Lung (tissue), 12 donors: ENCODE results near the gene TMEM87A. TPM values are rescaled to one million over a fixed set of nuclear protein-coding genes. Genes with fewer than 3 reads are reported as not detected.

ENCODE experiments used
- ATAC-seq: fragments of 200-7000 bp; cut with Tn5 transposase; one replicate; pipeline ENCODE4 v1.9.1; 2020; ENCODE audit warnings: moderate number of reproducible peaks; ENCODE audit not compliant: insufficient read depth, low FRiP score
- DNase-seq, 3 donors: peaks; one replicate each; pipeline ENCODE4 v3.0.0-alpha.2; 2013 to 2017
- H3K27ac ChIP-seq, 2 donors: one replicate each; pipeline ENCODE4 v1.5.1; 2013; ENCODE audit warnings: mild to moderate bottlenecking in 2 of 2, moderate library complexity in 2 of 2, control low read depth in 1 of 2, inconsistent platforms in 1 of 2, low read depth in 1 of 2, low read length in 1 of 2
- H3K27me3 ChIP-seq, 3 donors: one replicate each; pipeline ENCODE4 v1.5.1; 2013; ENCODE audit warnings: low read length in 2 of 3; ENCODE audit not compliant: control insufficient read depth in 3 of 3, insufficient read depth in 3 of 3
- H3K36me3 ChIP-seq, 4 donors: one replicate each; pipeline ENCODE4 v1.5.1; 2013; ENCODE audit warnings: low read length in 4 of 4, mild to moderate bottlenecking in 1 of 4, moderate library complexity in 1 of 4; ENCODE audit not compliant: control insufficient read depth in 4 of 4, insufficient read depth in 4 of 4
- H3K4me1 ChIP-seq, 5 donors: one replicate each; pipeline ENCODE4 v1.5.1; 2013; ENCODE audit warnings: low read length in 5 of 5, mild to moderate bottlenecking in 2 of 5, moderate library complexity in 1 of 5; ENCODE audit not compliant: control insufficient read depth in 5 of 5, insufficient read depth in 5 of 5
- H3K4me3 ChIP-seq: one replicate; pipeline ENCODE4 v1.5.1; 2013; ENCODE audit warnings: mild to moderate bottlenecking, control low read depth, moderate library complexity
- H3K9ac ChIP-seq, 2 donors: one replicate each; pipeline ENCODE4 v1.5.1; 2013; ENCODE audit warnings: low read length in 2 of 2, control low read depth in 1 of 2; ENCODE audit not compliant: insufficient read depth in 1 of 2
- H3K9me3 ChIP-seq, 4 donors: one replicate each; pipeline ENCODE4 v1.5.1; 2013; ENCODE audit warnings: low read length in 3 of 4, mild to moderate bottlenecking in 1 of 4, moderate library complexity in 1 of 4; ENCODE audit not compliant: control insufficient read depth in 4 of 4, insufficient read depth in 3 of 4
- WGBS, 2 donors: extraction: QIAGEN DNeasy Blood & Tissue Kit; methylation state at CpG; one replicate each; pipeline ENCODE4 v1.1.7; 2013; 5-methylcytosine and 5-hydroxymethylcytosine counted together
- polyA plus RNA-seq, 2 donors: library from polyadenylated mRNA; stranded (reverse); fragments of 200-250 nt; gene quantifications; one replicate each; pipeline ENCODE4 v1.2.1, GENCODE V29; 2013
- total RNA-seq, 2 donors: library from RNA; depleted of rRNA in 1 of 2; stranded (reverse); fragments of >200 nt in 1 of 2; gene quantifications; one replicate each; pipeline ENCODE4 v1.2.1, GENCODE V29; 2014 to 2021
- TF ChIP-seq, protein P1 (sequence below): IDR thresholded peaks from 2 replicates; pipeline ENCODE4 v1.5.1; 2012; ENCODE audit warnings: mild to moderate bottlenecking; ENCODE audit errors: control extremely low read depth, extremely low read depth
- donor health status: control.
- donor health status: control.
- donor health status: Bipolar disorder and iron deficiency.
- donor health status: healthy.
- donor health status: DM: yes; HTN: yes; CAD: no.

TMEM87A gene
- total and polyA plus RNA-seq, 4 donors: 50.3 to 196 (median 86.9) TPM

DNA sequence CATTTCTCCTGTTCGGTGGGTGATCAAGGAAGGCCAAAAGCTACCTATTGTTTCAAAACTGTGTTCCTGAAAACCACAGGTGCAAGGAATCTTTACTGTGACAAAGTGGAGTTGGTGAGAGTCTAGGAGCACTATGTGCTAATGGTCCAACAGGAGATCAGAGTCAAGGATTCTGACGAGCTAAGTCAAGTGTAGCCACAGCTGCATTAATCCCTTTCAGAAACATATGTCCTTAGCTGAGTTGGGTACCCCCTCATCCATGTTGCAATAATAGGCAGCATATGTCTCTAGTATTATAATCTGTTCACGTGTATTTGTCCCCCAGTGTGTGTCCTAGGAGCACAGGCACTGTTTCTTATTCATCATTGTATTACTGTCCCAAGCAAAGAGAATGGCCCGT, 66.8 kb downstream of the TMEM87A start:
- no peak for ATAC-seq
- WGBS, 2 donors: 70 to 87% methylated on average over 4 of the region's 4 CpGs
- Histone ChIP-seq H3K4me3 (no peak overlapping the region), H3K9me3 (no peaks in the 10 kb centered on the region), H3K9ac (peak overlapping the region in 1 of 2 donors; percentile 48), H3K27ac (no peak overlapping the region), H3K36me3 (peaks cover 0 to 16% (median 8%) of the 10 kb centered on the region in 4 donors), H3K4me1 (peaks cover 2 to 18% (median 14%) of the 10 kb centered on the region in 5 donors), H3K27me3 (no peaks in the 10 kb centered on the region)
- no peak for DNase-seq
- TF ChIP-seq, protein P1, sequence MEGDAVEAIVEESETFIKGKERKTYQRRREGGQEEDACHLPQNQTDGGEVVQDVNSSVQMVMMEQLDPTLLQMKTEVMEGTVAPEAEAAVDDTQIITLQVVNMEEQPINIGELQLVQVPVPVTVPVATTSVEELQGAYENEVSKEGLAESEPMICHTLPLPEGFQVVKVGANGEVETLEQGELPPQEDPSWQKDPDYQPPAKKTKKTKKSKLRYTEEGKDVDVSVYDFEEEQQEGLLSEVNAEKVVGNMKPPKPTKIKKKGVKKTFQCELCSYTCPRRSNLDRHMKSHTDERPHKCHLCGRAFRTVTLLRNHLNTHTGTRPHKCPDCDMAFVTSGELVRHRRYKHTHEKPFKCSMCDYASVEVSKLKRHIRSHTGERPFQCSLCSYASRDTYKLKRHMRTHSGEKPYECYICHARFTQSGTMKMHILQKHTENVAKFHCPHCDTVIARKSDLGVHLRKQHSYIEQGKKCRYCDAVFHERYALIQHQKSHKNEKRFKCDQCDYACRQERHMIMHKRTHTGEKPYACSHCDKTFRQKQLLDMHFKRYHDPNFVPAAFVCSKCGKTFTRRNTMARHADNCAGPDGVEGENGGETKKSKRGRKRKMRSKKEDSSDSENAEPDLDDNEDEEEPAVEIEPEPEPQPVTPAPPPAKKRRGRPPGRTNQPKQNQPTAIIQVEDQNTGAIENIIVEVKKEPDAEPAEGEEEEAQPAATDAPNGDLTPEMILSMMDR: no peak

DNA sequence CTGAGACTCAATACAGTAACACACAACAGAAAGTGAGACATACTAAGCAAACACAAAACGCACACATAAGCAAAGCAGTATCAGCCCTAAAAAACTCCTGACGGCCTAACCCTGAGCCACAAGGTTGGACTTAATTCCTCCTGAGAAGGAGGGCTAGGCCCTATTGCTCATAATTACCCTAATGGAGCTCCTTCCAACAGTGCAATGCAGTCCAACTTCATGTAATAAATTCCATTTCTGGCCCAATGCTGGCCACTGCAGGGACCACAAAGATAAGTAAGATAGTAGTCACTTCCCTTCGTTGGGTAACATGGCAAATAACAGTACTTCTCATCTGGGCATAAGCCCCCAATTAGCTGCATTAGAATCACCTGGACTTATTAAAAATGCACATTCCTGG, 69.3 kb downstream of the TMEM87A start:
- Histone ChIP-seq H3K4me1 (peaks cover 2 to 16% (median 14%) of the 10 kb centered on the region in 5 donors), H3K36me3 (peaks cover 2 to 6% (median 4%) of the 10 kb centered on the region in 4 donors), H3K4me3 (no peak overlapping the region), H3K9ac (no peak overlapping the region), H3K27me3 (no peaks in the 10 kb centered on the region), H3K27ac (no peak overlapping the region), H3K9me3 (no peaks in the 10 kb centered on the region)
- DNase-seq: no peak
- TF ChIP-seq, protein P1: no peak
- ATAC-seq: no peak
- WGBS, 2 donors: 91 to 92% methylated on average over 3 of the region's 3 CpGs

DNA sequence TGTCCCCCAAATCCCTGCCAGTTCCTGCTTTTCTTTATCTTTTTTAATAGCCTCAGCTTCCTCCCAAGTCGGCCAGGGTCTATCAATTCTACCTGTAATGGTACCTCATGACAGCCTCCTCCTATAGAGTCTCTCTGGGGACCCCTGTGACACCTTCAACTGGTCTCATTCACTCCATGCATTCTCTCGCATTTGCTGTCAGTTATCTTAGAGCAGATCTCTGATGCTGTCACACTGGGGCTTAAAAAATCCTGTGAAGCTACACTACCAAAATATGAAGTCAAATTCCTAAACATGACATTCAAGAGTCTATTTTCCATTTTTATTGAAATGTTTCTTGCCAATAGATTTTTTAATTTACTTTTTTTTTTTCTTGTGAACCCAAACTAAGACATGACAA, 70.6 kb downstream of the TMEM87A start:
- H3K27me3 ChIP-seq: no peaks in the 10 kb centered on the region
- H3K4me1 ChIP-seq: peaks cover 2 to 14% (median 10%) of the 10 kb centered on the region in 5 donors
- ATAC-seq (no peak), DNase-seq (no peak)
- WGBS, 2 donors: 56 to 61% methylated on average over 2 of the region's 2 CpGs
- no peak overlapping the region for H3K9ac ChIP-seq
- no peak overlapping the region for H3K4me3 ChIP-seq
- H3K9me3 ChIP-seq: no peaks in the 10 kb centered on the region
- TF ChIP-seq, protein P1: no peak
- no peak overlapping the region for H3K27ac ChIP-seq
- peaks cover 4 to 16% (median 9%) of the 10 kb centered on the region in 4 donors for H3K36me3 ChIP-seq

DNA sequence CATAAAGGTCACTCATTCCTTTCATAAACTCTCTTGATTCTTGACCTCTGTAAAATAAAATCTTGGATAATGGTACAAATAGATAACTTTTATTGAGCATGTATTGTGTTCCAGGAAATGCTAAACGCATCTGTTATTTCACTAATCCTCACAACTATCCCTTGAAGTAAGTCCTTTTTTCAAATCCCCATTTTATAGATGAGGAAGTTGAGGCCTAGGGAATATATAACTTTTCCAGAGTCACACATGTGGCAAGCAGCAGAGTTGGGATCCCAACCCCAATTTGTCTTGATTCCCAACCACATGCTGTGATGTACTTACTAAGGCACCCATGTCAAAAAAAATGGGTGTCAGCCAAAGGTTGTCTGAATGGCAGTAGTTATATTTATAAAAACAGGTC, 71.4 kb downstream of the TMEM87A start:
- Histone ChIP-seq H3K4me3 (no peak overlapping the region), H3K36me3 (peaks cover 6 to 21% (median 11%) of the 10 kb centered on the region in 4 donors), H3K27me3 (no peaks in the 10 kb centered on the region), H3K4me1 (peaks cover 0 to 6% (median 4%) of the 10 kb centered on the region in 5 donors), H3K9ac (no peak overlapping the region), H3K9me3 (no peaks in the 10 kb centered on the region), H3K27ac (no peak overlapping the region)
- TF ChIP-seq, protein P1: no peak
- WGBS, 2 donors: 92 to 98% methylated on average over 1 of the region's 1 CpG
- ATAC-seq: no peak
- no peak for DNase-seq
